Renal cortex interstitium (tissue), 15 donors: ENCODE data around the gene GNMT. TPM values are rescaled to one million over a fixed set of nuclear protein-coding genes. Genes with fewer than 3 reads are reported as not detected.

ENCODE experiments used
- DNase-seq, 11 donors: peaks; one replicate each; pipeline ENCODE4 v3.0.0-alpha.2; 2013; ENCODE audit warnings: low read depth in 9 of 11, low spot score in 4 of 11; ENCODE audit errors: extremely low read depth in 1 of 11
- long read RNA-seq, 16 experiments: transcript quantifications; one replicate each; lab custom pipeline, GENCODE V29; 2026
- polyA plus RNA-seq, 3 donors: library from polyadenylated mRNA; unstranded; fragments of 120-200 nt; gene quantifications; one replicate each; pipeline ENCODE4 v1.2.1, GENCODE V29; 2013; ENCODE audit not compliant: insufficient read length in 3 of 3

GNMT gene
- 1 to 10 TPM in 1 of 3 donors, under 1 TPM in 2; 0.95 to 2.6 (median 0.98) TPM for polyA plus RNA-seq
- long read RNA-seq, donor 1: 0 reads
- long read RNA-seq, donor 2, partial matches to known transcripts: 20 of 20 reads
- long read RNA-seq, donor 2, other reads (novel, unspliced or antisense): 0 of 20 reads
- long read RNA-seq, donor 3: 0 reads
- long read RNA-seq, donor 4: 0 reads
- long read RNA-seq, donor 5: 0 reads
- long read RNA-seq, donor 6: 0 reads
- long read RNA-seq, donor 7: 0 reads
- long read RNA-seq, donor 8: 0 reads
- long read RNA-seq, donor 9: 0 reads
- long read RNA-seq, donor 10, partial matches to known transcripts: 0 of 1 reads
- long read RNA-seq, donor 10, other reads (novel, unspliced or antisense): 0 of 1 reads
- long read RNA-seq, donor 11: 0 reads
- long read RNA-seq, donor 12: 0 reads
- long read RNA-seq, donor 13: 0 reads
- long read RNA-seq, donor 14: 0 reads
- long read RNA-seq, donor 15: 0 reads
- long read RNA-seq, donor 16, partial matches to known transcripts: 39 of 47 reads
- long read RNA-seq, donor 16, other reads (novel, unspliced or antisense): 8 of 47 reads

GRCh38 chr6:42960243-42961019 lies at the start of gene GNMT:
Gene GNMT, plus strand, starts transcription at chr6:42960754. Its CDS starts 14 bp downstream, at chr6:42960768.
- DNase-seq: peak in 4 of 11 donors; percentile 18 to 48 (median 48)

GRCh38 chr6:42911171-42912021 lies 49.2 kb upstream of the GNMT start:
- DNase-seq: peak in 1 of 11 donors; percentile 26

GRCh38 chr6:42914546-42914945 lies 46.0 kb upstream of the GNMT start:
- DNase-seq: no peak

- DNase-seq: no peak
These were observed 44.8 kb upstream of the GNMT start, which contains the start of gene PTCRA for GRCh38 chr6:42915732-42916131. Gene PTCRA, plus strand, starts transcription at chr6:42916053. Its CDS starts 17 bp downstream, at chr6:42916070.

- no peak for DNase-seq
These were observed 44.3 kb upstream of the GNMT start for GRCh38 chr6:42916288-42916687.

GRCh38 chr6:42921801-42922200 lies 38.8 kb upstream of the GNMT start:
- DNase-seq: no peak

- no peak for DNase-seq
These were observed 36.9 kb upstream of the GNMT start for GRCh38 chr6:42923666-42924065.

GRCh38 chr6:42925248-42925857 lies 35.2 kb upstream of the GNMT start:
- DNase-seq: no peak

GRCh38 chr6:42928986-42929820 lies 31.4 kb upstream of the GNMT start, which contains the start of gene CNPY3:
Gene CNPY3, plus strand, starts transcription at chr6:42929480. Its CDS starts 91 bp downstream, at chr6:42929571.
- DNase-seq: peak; percentile 87 to 94 (median 89)

GRCh38 chr6:42929821-42930360 lies 30.7 kb upstream of the GNMT start:
- peak in 8 of 11 donors; percentile 44 to 67 (median 54) for DNase-seq

GRCh38 chr6:42932412-42932811 lies 28.1 kb upstream of the GNMT start:
- DNase-seq: no peak

GRCh38 chr6:42933205-42933604 lies 27.3 kb upstream of the GNMT start:
- DNase-seq: no peak

- no peak for DNase-seq
These were observed 25.2 kb upstream of the GNMT start for GRCh38 chr6:42935322-42935721.

- no peak for DNase-seq
These were observed 24.2 kb upstream of the GNMT start for GRCh38 chr6:42936398-42936797.

- no peak for DNase-seq
These were observed 22.8 kb upstream of the GNMT start for GRCh38 chr6:42937548-42938427.

- no peak for DNase-seq
These were observed 22.1 kb upstream of the GNMT start for GRCh38 chr6:42938428-42938796.
